WTC11 (cell line): ENCODE data around the gene WFS1. TPM values are rescaled to one million over a fixed set of nuclear protein-coding genes. Genes with fewer than 3 reads are reported as not detected.

ENCODE experiments used
- ATAC-seq: fragments of 200-7000 bp; cut with Tn5 transposase; 2 replicates; pipeline ENCODE4 v1.10.0; 2021; ENCODE audit warnings: mild to moderate bottlenecking, moderate library complexity
- CTCF ChIA-PET: fragments of 300-600 bp; sonication (Branson Sonifier 250); formaldehyde crosslinking; loops from one replicate; lab custom pipeline; 2021; ENCODE audit warnings: antibody characterized with exemption; lab: Charles Lee
- POLR2A ChIA-PET: fragments of 350-600 bp; sonication (Branson Sonifier 250); formaldehyde crosslinking; loops from one replicate; lab custom pipeline; 2021; ENCODE audit warnings: antibody characterized with exemption; lab: Charles Lee
- DNase-seq: peaks from one replicate; pipeline ENCODE4 v3.0.0; 2021; ENCODE audit warnings: low spot score
- H3K27ac Mint-ChIP-seq: 2 replicates; pipeline ENCODE4 v1.8.0; 2021; ENCODE audit warnings: mixed read lengths
- H3K27me3 Mint-ChIP-seq: 2 replicates; pipeline ENCODE4 v1.8.0; 2021; ENCODE audit warnings: low read depth, mild to moderate bottlenecking, moderate library complexity, mixed read lengths
- H3K36me3 Mint-ChIP-seq: 2 replicates; pipeline ENCODE4 v1.8.0; 2021; ENCODE audit warnings: mixed read lengths
- H3K4me1 Mint-ChIP-seq: 2 replicates; pipeline ENCODE4 v1.8.0; 2022; ENCODE audit warnings: mixed read lengths
- H3K4me3 Mint-ChIP-seq: 2 replicates; pipeline ENCODE4 v1.8.0; 2021; ENCODE audit warnings: mild to moderate bottlenecking, moderate library complexity, mixed read lengths
- H3K9me3 Mint-ChIP-seq: 2 replicates; pipeline ENCODE4 v1.8.0; 2021; ENCODE audit warnings: mixed read lengths
- ARID4B ChIP-seq: sonication (generic); formaldehyde crosslinking; IDR thresholded peaks from 2 replicates; pipeline ENCODE4 v1.8.0; 2023; ENCODE audit warnings: missing genetic modification reagents, mild to moderate bottlenecking, borderline replicate concordance
- ATF2 ChIP-seq: sonication (generic); formaldehyde crosslinking; IDR thresholded peaks from 2 replicates; pipeline ENCODE4 v1.8.1; 2022; ENCODE audit warnings: low read depth, missing genetic modification reagents, borderline replicate concordance
- CBFB ChIP-seq: sonication (generic); formaldehyde crosslinking; IDR thresholded peaks from 2 replicates; pipeline ENCODE4 v1.8.1; 2022; ENCODE audit warnings: mild to moderate bottlenecking, low read depth, missing genetic modification reagents
- CDX4 ChIP-seq: fragments of 250-450 bp; sonication (Bioruptor Pico); IDR thresholded peaks from 2 replicates; pipeline ENCODE4 v1.9.0; 2021; ENCODE audit warnings: moderate library complexity, mild to moderate bottlenecking, inconsistent platforms, borderline replicate concordance
- CREM ChIP-seq: sonication (generic); formaldehyde crosslinking; IDR thresholded peaks from 2 replicates; pipeline ENCODE4 v1.8.1; 2022; ENCODE audit warnings: mild to moderate bottlenecking, missing genetic modification reagents, moderate library complexity
- ETV6 ChIP-seq: sonication (generic); formaldehyde crosslinking; IDR thresholded peaks from 2 replicates; pipeline ENCODE4 v1.8.1; 2022; ENCODE audit warnings: mild to moderate bottlenecking, missing genetic modification reagents
- MXD4 ChIP-seq: fragments of 250-450 bp; sonication (Bioruptor Pico); IDR thresholded peaks from 2 replicates; pipeline ENCODE4 v1.8.0; 2021; ENCODE audit warnings: mild to moderate bottlenecking, moderate library complexity, borderline replicate concordance
- MYBL2 ChIP-seq: sonication (generic); formaldehyde crosslinking; IDR thresholded peaks from 2 replicates; pipeline ENCODE4 v1.8.1; 2023; ENCODE audit warnings: mild to moderate bottlenecking, moderate library complexity, missing genetic modification reagents
- NR1H2 ChIP-seq: sonication (generic); formaldehyde crosslinking; IDR thresholded peaks from 2 replicates; pipeline ENCODE4 v1.9.0; 2021; ENCODE audit warnings: mild to moderate bottlenecking, moderate library complexity, missing genetic modification reagents
- NR2C2 ChIP-seq: sonication (generic); formaldehyde crosslinking; IDR thresholded peaks from 2 replicates; pipeline ENCODE4 v1.8.0; 2022; ENCODE audit warnings: mild to moderate bottlenecking, missing genetic modification reagents
- PRDM15 ChIP-seq: sonication (generic); formaldehyde crosslinking; IDR thresholded peaks from 2 replicates; pipeline ENCODE4 v1.8.0; 2022; ENCODE audit warnings: missing genetic modification reagents
- RORB ChIP-seq: fragments of 250-450 bp; sonication (Bioruptor Pico); IDR thresholded peaks from 2 replicates; pipeline ENCODE4 v1.9.0; 2021; ENCODE audit warnings: mild to moderate bottlenecking
- SOX15 ChIP-seq: fragments of 250-450 bp; sonication (Bioruptor Pico); IDR thresholded peaks from 2 replicates; pipeline ENCODE4 v1.9.0; 2021; ENCODE audit warnings: mild to moderate bottlenecking
- STAT6 ChIP-seq: sonication (generic); formaldehyde crosslinking; conservative IDR thresholded peaks from 2 replicates; pipeline ENCODE4 v1.8.1; 2023; ENCODE audit warnings: mild to moderate bottlenecking, low read depth, missing genetic modification reagents, moderate library complexity
- USF1 ChIP-seq: sonication (generic); formaldehyde crosslinking; IDR thresholded peaks from 2 replicates; pipeline ENCODE4 v1.8.0; 2022; ENCODE audit warnings: mild to moderate bottlenecking, missing genetic modification reagents
- ZNF263 ChIP-seq: sonication (generic); formaldehyde crosslinking; IDR thresholded peaks from 2 replicates; pipeline ENCODE4 v1.8.1; 2022; ENCODE audit warnings: low read depth, mild to moderate bottlenecking, moderate library complexity, missing genetic modification reagents
- ZNF396 ChIP-seq: fragments of 250-450 bp; sonication (Bioruptor Pico); IDR thresholded peaks from 2 replicates; pipeline ENCODE4 v1.8.0; 2021; ENCODE audit warnings: mild to moderate bottlenecking, moderate library complexity, borderline replicate concordance
- total RNA-seq: library from RNA; stranded (reverse); gene quantifications from 3 replicates; pipeline ENCODE4 v1.2.3, GENCODE V29; 2021

WFS1 gene
- total RNA-seq, 1 experiment from 2014 or later, result 34.7 TPM

- DNase-seq, result no peak
- Mint-ChIP-seq H3K27me3 (no peaks in the 10 kb centered on the region), H3K36me3 (peaks cover 18% of the 10 kb centered on the region), H3K9me3 (no peaks in the 10 kb centered on the region), H3K27ac (no peak overlapping the region; the same call in 1 of the 2 replicates), H3K4me1 (no peaks in the 10 kb centered on the region), H3K4me3 (no peak overlapping the region)
- TF ChIP-seq CREM (CRISPR knock-in tag) (no peak), PRDM15 (CRISPR knock-in tag) (no peak), ETV6 (CRISPR knock-in tag) (no peak), ATF2 (no peak), RORB (CRISPR knock-in tag) (no peak), ZNF396 (no peak), CDX4 (CRISPR knock-in tag) (no peak), MXD4 (CRISPR knock-in tag) (no peak)
- POLR2A ChIA-PET, result no interaction called here
- CTCF ChIA-PET, result interaction anchor here (1.6 to 2.1 kb wide), 2 partner anchors 37 to 41 kb away, joined by 6 to 9 read pairs; no protein-coding TSS in a partner anchor
- peak; percentile 64; the same call in 1 of the 2 replicates for ATAC-seq
Observed at GRCh38 chr4:6290769-6291547, 21.3 kb downstream of the WFS1 start.

GRCh38 chr4:6291784-6292297, 22.2 kb downstream of the WFS1 start:
- Mint-ChIP-seq H3K27ac (no peak overlapping the region), H3K36me3 (peaks cover 18% of the 10 kb centered on the region), H3K4me3 (no peak overlapping the region), H3K9me3 (no peaks in the 10 kb centered on the region), H3K27me3 (no peaks in the 10 kb centered on the region), H3K4me1 (no peaks in the 10 kb centered on the region)
- ChIA-PET CTCF (interaction anchor here (2.1 kb wide), 1 partner anchor 40 kb away, joined by 9 read pairs; no protein-coding TSS in a partner anchor), POLR2A (no interaction called here)
- ATAC-seq (no peak), DNase-seq (no peak)
- TF ChIP-seq ARID4B (CRISPR knock-in tag) (no peak), ZNF263 (CRISPR knock-in tag) (no peak), ETV6 (CRISPR knock-in tag) (no peak), CBFB (CRISPR knock-in tag) (no peak), ATF2 (no peak), NR1H2 (no peak), NR2C2 (no peak), MYBL2 (no peak), STAT6 (no peak), USF1 (CRISPR knock-in tag) (no peak), SOX15 (CRISPR knock-in tag) (no peak)
